ENCODE measurements around the gene UBL4A.

UBL4A gene
- 16.2 to 89.5 reads per million in 2 donors for total RNA-seq

DNA sequence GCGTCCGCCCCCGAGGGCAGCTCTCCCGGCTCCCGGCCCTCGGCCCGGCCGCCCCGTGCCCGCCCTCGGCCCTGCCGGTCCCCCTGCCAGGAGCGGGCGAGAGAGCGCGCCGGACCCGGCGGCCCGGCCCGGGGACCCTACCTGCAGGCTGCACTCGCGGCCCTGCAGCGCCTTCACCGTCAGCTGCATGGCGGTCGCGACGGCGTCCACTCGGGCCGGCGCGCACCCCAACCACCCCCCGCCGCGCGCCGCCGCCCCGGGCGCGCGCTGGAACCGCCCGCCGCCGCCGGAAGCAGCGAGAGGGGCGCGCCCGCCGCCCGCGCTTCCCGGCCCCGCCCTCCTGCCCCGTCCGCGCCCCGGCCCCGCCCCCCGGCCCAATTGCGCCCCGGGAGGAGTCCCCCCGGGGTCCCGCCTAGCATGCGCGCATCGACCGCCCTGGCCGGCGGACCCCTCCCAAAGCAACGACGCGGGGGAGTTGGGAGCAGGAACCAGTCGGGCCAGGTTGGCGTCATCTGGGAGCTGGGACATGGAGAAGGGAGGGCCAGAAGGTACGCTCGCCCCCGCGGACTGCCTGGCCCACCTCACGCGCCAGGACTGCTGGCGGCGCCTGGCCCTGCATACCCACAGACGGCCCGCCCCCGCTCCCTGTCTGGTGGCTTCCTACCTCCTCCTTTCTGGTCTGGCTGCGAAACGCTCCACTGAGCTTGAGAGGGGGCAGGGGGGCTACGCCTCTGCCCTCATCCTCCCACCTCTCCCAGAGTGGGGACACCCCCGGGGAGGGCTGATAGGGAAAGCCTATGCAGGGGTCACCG, at the start of gene UBL4A:
TSS of gene UBL4A (minus strand) at position 220 of the 812 bp plus-strand sequence. CDS start at position 189, 31 bp downstream.
- peak; percentile 47 for DNase-seq

DNA sequence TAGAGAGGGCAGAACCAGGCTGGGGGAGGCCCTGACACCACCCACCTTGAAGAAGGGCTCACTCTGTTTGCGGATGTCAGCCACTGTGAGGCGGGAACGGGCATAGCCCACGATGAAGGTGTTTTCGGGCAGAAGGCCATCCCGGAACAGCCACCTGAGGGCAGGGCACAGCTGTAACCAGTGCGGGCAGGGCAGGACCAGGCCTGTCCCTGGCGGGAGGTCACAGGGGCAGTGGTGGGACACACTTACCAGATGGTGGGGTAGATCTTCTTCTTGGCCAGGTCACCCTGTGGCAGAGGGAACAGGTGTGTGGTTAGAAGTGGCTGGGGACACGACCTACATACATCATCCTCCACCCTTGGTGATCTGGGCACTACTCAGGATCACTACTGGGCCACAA, 49.5 kb upstream of the UBL4A start:
- DNase-seq = no peak

DNA sequence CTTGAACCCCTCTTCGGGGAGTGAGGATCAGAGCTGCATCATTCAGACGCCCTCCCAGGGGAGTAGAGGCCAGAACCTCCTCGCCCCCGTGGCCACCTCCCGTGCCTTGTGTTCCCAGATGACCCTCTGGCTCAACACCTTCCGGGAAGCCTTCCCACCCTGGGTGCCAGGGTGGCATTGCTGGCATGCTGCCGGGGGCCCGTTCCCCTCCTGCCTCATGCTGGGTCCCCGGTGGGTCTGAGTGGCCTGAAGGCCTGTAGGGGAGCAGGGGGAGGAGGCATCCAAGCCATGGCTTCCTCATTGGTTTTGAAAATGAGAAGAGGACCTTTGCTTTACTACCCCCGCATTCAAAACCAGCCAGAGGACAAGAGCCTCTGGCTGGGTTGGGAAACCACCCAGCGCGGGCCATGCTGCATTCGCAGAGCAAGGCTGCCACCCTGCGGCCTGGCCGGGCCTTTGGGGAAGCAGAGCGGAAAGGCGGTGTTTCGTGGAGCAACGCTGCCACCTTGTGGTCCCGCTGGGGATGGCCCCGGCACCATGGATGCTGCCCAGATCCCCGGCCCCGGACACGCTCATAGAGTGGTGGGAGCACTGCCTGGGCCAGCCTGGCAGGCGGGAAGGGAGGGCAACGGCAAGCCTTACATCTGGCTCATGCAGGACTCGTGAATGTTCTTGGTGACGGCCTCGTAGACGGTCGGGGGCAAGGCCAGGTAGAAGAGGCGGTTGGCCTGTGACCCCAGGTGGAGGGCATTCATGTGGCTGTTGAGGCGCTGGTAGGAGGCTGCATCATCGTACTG, 48.3 kb upstream of the UBL4A start:
- DNase-seq = peak; percentile 91

DNA sequence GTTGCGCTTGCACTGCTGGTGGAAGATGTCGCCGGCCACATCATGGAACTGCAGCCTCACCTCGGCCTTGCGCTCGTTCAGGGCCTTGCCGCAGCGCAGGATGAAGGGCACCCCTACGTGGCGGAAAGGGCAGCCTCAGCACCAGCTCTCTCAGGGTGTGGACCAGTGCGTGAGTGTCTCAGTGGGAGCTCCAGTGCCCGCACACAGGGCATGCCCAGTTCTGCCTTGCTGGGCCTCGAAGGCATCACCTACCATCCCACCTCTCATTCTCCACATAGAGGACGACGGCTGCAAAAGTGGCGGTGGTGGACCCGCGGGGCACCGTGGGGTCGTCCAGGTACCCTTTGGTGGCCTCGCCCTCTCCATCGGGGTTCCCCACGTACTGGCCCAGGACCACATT, 46.3 kb upstream of the UBL4A start:
- no peak for DNase-seq

DNA sequence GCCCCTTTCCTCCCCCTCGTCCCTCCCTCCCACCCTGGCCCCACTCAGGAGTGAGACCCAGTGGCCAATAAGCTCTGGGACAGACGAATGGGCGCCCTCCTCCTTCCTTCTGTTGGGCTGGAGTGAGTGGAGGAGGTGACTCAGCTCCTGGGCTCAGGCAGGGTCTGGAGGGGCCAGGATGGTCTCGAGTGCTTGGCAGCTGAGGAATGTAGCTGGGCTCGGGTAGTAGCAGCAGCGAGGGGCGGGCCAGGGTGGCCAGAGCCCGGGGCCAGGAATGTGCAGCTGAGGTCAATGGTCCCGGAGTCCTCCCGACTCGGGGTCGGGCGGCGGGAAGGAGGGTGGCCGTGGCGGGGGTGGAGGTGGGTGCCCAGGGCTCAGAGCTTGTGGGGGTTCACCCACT, 45.2 kb upstream of the UBL4A start:
- DNase-seq = no peak

DNA sequence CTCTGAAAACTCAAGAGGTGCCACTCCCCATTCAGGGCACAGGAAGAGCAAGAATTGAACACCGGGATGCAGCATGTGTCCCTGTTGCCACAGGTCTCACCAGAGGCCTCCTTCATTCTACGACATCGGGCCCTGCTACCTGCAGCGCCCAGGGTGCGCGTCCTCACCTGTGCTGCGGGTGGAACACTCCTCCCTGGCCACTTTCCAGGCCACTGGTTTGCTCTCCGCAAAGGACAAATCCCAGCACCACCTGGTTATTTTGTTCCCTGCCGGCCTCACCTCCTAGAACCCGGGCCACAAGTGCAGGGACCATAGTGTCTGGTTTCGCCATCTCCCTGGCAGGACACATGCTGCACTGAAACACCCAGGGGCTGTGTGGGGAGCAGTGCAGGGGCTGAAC, 43.9 kb upstream of the UBL4A start:
- DNase-seq = no peak

DNA sequence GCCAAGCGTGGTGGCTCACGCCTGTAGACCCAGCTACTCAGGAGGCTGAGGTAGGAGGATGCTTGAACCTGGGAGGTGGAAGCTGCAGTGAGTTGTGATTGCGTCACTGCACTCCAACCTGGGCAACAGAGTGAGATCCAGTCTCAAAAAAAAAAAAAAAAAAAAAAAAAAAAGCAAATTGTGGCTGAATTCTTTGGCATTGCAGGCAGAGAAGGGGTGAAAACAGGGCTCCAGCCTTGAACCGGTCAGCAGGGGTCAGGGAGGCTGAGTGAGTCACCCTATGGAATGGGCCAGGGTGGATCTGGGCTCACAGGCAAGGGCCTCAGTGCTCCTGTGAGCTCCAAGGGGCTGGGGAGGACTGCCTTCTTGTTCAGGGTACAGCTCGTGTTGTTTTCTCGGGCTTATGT, 42.8 kb upstream of the UBL4A start:
- DNase-seq = no peak

DNA sequence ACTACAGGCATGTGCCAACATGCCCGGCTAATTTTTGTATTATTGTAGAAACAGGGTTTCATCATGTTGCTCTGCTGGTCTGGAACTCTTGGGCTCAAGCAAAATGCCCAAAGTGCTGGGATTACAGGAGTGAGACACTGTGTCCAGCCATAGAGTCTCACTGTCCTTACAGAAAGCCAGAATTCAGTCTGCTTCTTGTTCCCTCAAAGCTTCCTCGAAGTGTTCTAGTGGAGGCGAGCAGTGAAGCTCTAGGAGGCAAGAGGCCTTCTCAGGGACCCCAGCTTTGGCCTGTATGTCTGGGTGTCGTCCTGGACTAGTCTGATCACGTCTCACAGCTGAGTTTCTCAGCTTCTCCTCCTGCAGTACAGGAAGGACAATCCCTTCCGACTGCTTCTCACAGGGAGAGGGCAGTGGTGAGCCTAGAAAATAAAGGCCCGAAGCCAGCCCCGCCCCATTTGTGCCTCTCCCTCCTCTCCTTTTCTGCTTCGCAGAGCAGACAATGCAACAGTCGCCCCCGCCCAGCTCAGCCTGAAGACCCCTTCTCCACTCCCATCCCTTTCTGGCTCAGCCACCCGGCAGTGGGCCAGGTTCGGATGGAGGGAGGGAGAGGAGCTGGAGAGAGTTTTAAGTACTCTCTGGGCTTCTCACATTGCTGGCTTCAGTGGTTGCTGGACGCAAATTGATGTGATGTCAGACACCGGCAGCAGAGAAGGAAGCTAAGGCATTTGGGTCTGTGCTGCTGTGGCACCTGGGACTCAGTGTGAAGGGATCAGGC, 40.7 kb upstream of the UBL4A start:
- no peak for DNase-seq

DNA sequence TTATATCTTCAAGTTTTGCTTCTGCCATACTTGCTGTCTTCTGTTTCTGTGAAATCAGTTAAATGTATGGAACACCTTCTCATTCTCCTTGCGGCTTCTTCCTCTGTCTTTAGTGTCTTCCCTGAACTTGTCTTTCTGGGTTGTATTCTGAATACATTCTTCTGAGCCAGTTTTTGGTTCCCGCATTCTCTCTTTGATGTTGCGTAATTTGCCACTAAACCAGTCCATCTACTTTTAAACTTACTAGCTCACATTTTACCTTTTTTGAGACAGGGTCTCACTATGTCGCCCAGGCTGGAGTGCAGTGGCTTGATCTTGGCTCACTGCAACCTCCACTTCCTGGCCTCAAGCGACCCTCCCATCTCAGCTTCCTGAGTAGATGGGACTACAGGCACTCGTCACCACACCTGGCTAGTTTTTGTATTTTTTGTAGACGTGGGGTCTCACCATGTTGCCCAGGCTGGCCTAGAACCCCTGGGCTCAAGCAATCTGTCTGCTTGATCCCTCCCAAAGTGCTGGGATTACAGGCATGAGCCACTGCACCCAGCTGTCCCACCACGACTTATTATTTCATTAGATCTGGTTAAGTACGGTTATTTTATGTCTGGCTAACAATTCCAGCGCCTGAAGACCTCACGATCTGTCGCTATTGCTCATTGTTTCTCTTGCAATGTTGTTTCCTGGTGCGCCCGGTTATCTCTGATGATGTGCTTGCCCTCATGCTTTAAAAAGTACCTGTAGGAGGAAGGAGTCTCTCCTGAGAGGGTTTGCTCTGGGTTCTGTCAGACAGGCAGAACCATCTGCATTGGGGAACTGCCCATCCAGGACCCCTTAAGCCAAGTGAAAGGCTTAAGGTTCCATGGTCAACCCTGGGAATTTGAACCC, 39.4 kb upstream of the UBL4A start:
- DNase-seq = no peak

DNA sequence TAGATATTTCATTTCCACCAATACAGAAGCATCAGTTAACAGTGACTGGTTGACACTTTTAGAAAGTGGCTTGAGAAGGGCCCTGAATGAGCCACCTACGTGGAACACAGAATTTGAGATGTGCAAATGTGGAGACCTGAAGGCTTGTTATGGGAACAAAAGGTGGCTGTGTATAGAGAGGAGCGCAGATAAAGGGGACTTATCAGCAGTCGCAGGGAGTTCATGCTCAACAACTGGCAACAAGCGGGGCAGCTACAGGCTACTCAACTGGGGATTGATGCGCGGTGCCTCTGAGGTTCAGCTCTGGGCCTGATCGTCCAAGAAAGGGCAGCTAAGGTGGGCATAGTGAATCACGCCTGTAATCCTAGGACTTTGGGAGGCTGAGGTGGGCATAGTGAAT, 33.0 kb upstream of the UBL4A start:
- no peak for DNase-seq

DNA sequence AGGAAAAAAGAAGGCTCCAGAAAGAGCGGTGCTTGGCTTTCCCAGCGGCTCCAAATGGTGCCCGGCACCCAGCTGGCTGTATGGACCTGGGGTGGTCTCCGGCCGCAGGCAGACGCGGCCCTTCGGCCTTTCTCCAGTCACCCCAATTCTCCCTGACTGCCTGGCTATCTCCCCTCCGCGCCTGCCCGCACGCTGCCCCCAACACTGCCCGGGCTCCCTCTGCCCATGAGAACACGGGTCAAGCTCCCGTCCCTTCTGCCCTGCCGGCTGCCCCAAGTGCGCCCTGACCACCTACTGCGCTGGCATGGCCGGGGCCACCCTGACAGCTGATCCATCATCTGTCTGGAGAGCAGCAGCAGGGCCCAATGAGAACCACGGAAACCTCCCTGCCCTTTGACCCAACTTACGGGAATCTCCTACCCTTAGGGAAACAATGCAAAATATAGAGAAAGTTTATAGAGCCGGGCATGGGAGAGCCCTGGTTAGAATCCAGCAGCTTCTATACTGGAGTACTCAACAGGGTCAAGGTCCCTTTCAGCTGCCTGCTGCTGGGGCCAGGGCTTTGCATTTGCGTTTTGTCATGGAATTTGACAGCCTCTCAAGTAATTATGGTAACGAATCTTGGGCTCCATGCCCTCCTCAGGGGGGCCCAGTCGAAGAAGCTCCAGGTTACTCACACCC, 30.8 kb upstream of the UBL4A start:
- DNase-seq = no peak

DNA sequence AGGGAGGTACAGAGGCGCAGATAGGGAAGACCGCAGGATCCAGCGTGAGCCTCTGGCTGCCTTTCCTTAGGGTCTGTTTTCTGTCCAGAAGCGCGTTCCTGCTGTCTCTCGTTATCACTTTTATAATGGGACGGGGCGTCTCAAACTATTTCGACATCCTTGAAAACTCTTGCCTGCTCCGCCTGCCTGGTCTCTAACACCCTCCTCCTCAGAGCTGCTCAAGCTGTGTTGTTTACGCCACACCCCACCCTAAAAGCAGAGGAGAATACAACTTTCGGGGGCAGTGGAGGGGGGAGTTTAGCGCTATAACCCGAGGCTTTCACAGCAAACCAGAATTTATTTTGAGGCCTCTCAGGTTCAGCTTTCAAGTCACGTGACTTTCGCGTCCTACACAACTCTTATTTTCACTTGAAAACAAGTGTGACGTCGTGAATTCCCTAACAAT, 30.3 kb upstream of the UBL4A start:
- no peak for DNase-seq

DNA sequence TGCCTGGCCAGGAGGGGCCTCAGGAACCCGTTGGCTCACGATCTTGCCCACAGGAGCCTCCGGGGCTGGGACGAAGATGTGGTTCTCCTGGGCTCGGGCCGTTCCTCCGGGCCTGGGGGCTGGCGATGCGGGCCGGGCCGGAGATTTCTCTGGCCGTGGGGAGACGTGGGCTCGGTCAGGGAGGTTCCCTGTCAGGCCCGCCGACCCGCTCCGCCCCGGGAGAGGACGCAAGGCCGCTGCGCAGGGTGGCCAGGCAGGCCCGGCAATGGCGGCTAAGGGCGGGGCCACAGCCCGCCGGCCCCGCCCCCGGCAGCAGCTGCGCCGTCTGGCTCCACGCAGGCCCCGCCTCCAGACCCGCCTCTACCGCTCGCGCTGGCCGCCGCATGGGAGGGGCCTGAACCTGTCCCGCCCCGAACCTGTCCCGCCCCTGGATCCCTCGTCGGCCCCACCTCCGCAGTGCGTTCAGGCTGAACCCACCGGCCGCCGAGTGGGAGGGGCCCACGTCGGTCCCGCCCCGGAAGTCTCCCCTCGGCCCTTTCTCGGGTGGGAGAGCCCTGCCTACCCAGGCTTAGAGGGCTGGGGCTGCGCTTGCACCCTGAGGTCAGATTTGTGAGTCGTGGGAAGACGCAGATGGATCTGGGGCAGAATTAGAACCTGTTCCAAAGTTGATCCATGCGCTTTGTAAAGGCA, 29.7 kb upstream of the UBL4A start, which contains the start of gene FAM3A:
TSS of gene FAM3A (minus strand) at position 267 of the 690 bp plus-strand sequence. CDS start 460 bp downstream, outside the sequence.
- DNase-seq = peak; percentile 88

DNA sequence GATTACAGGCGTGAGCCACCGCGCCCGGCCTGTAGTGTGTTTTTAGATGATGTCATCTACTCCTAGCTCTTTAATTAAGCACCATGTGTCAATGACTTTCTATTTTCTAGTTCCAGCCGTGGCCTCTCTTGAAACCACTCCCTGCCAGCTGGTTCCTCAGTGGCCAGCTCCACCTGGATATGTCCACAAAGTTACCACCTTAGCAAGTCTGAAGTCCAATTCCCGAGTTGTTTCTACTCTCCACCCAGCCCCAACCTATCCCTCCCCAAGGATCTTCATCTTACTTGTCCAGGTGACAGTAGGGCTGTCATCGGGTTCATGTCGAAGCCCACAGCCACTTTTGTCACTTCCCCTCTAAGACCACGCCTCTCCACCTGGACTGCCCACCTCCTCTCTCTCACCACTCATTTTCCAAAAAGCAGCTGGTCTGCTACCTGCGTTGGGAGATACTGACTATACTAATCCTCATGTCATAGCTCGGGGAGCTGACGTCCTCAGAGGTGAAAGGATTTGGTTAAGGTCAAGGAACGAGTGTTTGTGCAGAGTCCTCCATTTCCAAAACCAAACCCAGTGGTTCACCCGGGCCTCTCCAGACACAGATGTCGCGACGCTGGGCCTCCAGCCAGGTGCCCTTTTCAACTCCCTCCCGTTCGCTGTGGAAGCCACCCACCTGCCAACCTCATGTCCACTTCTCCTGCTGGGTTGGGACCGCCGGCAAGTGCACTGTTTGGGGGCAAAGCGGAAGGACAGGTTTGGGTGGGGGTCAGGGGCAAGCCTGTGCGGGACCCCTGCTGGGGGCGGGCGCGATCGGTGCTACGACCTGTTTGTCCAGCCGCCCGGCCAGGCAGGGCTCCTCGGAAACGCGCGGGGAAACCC, 28.9 kb upstream of the UBL4A start:
- DNase-seq = no peak

DNA sequence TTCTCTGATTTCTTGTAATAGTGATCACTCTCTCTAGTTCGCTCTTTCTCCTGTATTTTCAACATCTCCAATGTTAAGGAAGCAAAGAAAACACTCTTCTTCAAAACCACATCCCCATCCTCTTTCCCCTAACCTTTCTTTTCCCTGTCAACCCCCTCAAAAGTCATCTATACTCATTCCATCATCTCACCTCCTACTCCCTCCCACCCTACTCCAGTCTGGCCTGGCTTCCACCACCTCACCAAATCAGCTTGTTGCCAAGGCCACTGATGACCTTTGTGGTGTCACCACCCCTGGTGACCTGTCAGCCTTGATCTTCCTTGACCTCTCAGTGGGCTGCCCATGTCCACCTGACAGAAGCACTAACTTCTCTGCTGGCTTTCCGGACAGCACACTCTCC, 27.3 kb upstream of the UBL4A start:
- no peak for DNase-seq

DNA sequence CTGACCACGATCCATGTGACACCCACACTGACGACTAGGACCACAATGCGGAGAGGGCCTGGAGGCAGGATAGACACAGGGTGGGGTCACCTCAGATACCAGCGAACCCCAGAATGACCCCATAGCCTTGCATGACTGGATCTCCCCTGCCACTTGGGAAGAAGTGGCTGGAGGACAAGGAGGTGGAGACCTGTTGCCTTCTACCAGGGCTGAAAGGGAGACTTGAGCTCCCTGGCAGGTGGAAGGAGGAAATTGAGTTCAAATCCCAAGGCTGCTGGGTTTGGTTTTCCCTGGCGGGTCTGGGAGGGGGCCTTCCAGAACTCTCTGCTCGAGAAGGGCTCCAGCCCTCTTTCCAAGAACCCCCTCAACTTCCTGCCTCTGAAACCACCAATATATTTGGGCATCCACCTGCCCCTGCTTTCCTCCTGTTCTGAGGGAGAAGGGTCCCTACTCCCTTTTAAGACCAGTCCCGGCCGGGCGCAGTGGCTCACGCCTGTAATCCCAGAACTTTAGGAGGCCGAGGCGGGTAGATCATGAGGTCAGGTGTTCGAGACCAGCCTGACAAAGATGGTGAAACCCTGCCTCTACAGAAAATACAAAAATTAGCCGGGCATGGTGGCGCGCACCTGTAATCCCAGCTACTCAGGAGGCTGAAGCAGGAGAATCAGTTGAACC, 26.6 kb upstream of the UBL4A start:
- no peak for DNase-seq

DNA sequence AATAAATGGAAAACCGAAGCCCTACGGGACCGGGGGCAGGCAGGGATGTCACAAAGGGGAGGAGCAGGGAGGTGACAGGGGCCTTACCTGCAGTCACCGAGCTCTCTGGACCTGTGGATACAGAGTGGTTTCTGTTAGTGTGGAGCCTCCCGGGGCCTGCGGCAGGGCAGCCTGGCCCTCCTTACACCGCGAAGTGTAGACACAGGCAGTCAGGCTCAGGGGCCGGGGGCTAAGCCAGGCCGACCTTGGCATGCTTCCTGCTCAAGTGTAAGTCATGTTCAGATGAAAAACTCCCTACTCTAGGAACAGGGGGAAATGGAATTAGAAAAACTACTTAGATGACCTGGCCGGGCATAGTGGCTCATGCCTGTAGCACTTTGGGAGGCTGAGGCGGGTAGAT, 25.3 kb upstream of the UBL4A start:
- no peak for DNase-seq

DNA sequence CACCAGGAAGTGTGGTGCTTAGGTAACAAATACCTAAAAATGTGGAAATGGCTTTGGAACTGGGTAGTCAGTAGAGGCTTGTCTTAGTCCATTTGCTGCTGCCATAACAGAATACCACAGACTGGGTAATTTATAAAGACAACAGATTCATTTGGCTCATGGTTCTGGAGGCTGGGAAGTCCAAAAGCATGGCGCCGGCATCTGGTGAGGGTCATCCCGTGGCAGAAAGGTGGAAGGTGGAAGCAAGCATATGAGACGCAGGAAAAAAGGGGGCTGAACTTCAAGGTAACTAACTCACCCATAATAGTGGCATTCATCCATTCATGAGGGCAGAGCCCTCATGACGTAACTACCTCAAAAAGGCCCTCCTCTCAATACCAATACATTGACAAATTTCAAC, 23.0 kb upstream of the UBL4A start:
- DNase-seq = no peak

DNA sequence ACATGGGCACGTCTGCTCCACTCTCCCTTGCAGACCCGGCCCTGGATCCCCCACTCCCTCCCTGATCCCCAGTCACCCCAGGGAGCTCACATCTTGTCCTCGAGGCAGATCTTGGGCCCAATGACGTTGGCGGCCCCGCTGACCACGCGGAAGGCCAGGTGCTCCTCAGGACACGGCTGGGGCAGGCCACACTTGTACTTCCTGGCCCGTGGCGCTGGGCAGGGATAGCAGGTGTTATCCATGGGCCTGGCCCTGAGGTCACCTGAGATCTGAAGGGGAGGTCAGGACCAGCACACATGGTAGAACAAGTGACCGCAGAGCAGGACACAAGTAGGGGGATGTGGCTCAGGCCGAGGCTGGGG, 21.9 kb upstream of the UBL4A start:
- no peak for DNase-seq

Measured in T-helper 9 cell (primary cell).